HG03025 (cell line): Measurements from ENCODE around the gene SNAP25.

Experiments
- ATAC-seq: cut with Tn5 transposase; IDR thresholded peaks from one replicate; pipeline ENCODE4 v1.9.1; 2021; ENCODE audit warnings: mild to moderate bottlenecking, moderate library complexity; ENCODE audit not compliant: unreplicated experiment, low FRiP score

Gene SNAP25

DNA sequence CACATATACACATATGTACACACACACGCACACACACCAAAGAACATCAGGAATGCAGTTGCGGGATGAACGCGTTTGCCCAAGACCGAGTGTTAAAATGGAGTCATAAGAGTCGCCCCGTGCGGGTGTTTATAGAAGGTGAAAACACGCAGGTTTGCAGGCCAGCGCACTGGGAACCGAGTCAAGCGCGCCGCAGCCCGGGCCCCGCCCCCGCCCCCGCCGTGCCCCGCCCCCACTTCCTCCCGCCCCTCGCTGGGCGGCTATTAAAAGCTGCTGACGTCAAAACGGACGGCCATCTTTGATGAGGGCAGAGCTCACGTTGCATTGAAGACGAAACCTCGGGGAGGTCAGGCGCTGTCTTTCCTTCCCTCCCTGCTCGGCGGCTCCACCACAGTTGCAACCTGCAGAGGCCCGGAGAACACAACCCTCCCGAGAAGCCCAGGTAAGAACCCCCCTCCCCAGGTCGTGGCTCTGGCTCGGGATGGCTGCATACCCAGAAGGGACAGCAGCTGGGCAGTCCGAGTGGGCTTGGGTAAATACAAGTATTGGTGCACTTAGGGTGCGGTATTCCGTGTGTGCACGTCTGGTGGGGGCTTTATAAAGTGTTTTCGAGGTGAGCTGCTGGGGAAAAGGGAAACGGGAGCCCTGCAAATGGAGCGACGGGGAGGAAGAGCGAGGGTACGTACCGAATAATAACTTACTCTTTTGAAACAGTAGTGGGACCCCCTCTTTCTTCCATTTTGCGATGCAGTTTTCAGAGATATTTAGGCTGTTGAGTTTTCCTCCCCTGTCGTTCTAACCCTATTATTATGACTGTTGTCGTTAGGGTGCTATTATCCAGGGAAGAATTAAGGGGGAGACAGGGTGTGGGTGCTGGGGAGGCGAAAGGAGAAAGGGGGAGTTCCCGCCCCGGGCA is at the start of gene SNAP25:
SNAP25 (plus strand) TSS at position 295 of the 916 bp plus-strand sequence. CDS start 56,662 bp downstream, outside the sequence.
- ATAC-seq = no peak

DNA sequence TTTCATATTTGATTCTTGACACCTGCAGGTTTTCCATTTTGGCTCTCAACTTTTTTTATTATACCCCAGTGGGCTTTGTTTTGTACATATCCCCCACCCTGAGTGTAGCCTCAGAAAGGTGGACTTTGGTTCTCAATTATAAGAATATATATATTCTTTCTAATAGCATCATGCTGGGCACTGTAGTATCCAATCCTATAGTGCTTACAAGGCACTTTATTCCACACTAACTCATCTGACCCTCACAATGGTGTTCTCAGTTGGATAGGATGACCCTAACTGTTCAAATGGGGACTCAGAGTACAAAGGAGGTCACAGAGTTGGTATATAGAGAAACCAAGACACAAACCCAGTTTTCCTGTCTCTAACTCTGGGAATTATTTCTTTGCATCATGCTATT is 48.9 kb upstream of the SNAP25 start:
- no peak for ATAC-seq

DNA sequence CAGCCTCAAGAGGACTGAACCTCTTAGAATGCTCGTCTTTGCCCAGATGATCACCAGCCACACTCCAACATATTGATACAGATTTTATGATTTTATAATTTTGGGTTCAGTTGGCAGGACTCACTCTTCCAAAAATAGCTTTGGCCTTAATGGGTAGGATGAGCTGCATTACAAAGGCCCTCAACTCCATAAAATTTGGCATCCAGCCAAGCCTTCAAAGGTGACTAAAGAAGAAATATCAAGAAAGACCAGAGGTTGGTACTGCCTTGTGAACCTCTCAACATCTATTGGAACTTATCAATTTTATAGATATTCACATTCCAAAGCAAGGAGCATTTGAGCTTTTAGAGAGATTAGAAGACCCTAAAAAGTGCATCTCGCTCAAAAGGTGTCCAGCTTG is 48.4 kb upstream of the SNAP25 start:
- no peak for ATAC-seq

DNA sequence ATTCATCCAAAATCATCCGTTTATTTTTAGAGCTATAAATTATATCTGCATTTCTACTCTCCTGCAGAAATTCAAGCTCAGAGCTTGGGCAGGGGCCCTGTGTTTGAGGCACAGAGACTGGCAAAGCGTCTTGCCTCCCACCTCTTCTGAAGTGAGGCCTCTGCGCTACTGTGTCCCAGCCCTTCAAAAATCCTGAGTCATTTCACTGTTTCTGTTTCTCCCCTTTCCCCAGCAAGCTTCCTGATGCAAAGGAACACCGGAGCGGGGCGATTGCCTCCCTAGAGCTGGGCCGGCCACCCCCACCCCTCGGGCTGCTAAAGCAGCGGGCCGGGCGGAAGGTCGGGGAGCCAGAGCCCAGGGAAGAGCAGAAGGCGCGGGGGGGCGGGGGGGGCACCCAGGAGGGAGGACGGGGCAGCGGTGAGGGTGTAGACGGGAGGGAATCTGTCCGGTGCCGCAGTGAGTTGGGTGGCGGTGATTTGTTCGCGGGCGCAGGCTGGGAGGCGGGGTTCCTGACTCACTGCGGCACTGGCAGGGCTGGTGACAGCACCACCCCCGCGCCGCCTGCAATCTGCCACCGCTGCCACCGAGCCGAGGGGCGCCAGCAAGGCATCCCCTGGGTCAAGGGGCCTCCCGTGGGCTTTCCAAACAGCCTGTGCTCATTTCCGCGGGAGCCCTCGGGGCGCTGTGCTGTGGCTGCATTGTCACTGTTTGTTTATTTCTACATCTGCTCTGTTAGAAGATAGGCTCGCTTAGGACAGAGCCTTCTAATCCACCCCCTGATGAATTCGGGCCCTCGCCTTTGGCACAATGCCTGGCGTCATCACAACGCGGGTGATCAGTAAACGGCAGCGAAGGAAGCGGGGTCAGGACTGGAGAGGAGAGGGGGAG is 46.5 kb upstream of the SNAP25 start:
- no peak for ATAC-seq

DNA sequence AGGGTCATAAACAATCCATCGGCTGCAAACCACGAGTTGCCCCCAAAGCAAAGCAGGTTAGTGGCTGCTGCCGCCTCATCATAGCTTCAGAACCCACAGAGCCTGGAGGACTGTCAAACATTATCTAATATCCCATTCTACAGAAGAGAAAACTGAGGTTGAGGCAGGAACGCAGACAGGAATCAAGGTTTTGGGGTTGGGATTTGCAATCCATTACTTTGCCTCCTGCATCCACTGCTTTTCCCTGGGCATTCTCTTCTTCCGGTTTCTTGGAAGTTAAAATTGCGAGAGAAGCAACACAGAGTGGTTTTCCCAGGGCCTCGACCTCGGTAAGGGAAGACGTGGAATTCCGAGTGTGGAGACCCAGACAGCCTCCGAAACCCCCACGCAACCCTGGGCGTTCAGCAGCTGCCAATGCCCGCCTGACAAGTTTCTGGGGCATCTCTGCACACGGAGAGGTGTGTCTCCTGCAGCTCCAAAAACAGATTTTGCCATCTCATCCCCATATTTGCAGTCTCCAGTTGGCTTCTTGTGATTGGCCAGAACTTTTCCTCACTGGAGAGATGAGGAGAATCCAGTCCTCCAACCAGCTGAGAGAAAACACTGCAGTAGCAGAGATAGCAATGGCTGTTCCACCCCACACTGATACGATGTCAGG is 45.5 kb upstream of the SNAP25 start:
- no peak for ATAC-seq

DNA sequence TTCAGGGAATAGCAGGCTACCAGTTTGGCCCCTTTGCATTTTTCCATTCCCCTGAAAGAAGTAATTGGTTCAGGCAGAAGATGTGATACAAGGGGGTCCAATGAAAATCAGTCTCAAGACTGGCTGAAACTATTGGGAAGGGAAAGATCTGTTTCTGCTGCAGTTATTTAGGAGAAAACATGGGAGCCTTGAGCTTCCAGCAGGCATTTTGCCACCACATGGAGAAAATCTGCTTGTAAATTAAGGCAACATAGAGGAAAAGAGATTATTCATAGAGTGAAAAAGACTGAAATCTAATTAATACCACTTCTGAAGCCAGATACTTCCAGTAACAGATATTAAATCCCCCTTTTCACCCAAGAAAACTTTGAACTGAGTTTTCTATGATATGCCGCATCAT is 44.2 kb upstream of the SNAP25 start:
- no peak for ATAC-seq

DNA sequence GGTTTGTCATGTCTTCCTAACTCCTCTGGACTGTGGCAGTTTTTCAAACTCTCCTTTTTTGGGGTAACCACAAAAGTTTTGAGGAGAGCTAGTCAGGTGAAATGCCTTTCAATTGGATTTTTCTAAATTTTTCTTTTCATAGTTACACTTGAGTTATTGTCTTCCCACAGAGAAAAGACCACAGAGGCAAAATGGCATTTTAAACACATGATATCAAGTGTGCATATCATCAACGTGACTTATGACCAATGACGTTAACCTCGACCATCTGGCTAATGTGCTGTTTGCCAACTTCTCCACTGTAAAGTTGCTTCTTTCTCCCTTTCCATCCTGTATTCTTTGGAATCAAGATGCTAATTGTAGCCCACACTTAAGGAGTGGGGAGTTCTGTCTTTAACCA is 41.3 kb upstream of the SNAP25 start:
- ATAC-seq = no peak

DNA sequence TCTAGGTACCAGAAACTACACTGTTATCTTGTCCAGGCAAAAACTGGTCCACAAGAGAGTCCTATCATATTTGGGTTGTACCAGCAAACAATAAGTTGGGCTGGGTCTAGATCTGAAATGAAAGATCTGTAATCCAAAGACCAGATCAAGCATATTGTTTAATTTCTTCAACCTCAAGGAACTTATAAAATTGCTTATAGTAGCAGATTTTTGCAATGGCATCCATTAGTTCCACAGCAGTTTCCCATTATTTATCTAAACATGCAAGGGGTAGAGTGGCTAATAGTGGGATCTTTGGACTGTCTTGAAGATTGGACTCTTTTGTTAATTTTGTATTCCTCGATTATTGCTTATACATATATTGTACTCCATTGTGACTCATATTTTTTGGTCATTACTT is 40.5 kb upstream of the SNAP25 start:
- ATAC-seq = no peak

DNA sequence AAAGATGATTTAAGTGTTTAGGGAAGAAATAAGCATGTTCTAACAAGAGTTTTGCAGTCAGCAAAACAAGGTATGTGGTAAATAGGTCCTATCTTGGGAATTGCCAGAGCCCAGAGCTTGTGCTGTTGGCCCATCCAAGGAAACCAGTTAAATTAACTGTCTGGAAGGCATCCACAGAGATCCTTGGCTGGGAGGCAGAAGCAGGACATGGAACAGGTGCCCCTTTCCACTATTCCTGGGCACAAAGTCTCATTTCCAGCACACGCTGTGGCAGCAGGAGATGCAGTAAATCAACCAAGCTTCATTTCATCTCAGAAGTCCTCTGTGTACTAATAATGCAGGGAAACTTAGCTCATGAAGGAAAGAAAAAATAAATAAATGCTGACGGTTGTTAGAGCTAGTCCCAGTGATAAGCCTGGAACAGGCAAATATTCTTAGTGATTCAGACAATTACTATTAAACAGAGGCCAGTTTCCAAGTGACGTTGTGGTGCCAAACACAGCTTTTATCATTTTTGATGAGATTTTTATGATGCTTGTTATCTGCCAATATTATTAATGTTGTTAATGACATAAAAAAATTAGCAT is 39.8 kb upstream of the SNAP25 start:
- no peak for ATAC-seq

DNA sequence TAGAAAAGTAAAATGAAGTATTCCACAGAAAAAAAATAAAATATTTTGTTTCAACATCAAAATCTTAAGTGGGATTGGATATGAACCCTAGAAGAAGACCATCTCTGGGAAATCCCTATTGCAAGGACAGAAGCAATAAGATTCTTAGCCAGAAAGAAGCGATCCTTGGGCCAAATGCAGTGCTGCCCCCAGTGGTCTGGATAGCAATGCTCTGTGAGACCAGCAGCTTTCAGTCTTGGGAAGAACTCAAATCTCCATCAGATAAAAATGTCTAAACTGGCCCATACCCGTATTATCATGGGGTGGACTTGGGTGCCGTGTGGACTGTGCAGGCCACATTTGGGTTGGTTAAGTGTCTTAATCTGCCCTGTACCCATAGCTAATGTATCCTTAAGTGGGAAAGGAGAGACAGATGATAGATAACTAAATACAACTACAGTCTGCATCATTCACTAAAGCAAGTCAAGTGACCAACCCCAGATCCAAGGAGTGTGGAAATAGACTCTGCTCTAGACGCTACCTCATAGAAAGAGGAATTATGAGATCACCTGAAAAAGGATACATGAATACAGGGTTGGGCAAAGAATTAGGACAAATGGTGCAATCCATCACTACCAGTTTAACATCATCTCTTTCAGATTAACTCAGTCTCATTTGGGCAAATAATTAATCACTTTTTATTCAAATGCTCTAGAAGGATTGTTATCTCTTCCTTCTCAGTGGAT is 38.9 kb upstream of the SNAP25 start:
- no peak for ATAC-seq

DNA sequence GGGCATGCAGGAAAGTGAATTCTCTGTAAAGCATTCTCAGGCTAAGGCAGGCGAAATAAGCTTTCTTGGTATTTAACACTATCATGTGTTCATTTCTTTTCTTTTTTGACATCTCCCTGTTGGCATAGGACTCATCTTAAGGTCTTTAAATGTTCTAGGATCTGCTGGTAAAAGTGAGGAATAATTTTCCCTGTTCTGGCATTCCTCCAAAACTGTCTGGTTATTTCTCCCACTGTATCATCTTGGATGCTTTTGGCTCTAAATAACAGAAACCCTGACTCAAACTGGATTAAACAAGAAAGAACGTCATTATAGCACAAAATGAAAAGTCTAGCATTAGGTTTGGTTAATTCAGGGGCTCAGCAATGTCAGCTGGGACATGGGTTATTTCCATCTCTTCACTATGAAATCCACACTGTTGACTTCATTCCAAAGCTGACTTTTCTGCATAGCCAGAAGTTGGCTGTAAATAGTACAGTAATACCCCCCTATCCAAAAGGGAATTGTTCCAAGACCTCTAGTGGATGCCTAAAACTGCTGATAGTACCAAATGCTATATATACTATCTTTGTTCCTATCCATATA is 37.9 kb upstream of the SNAP25 start:
- ATAC-seq = no peak

DNA sequence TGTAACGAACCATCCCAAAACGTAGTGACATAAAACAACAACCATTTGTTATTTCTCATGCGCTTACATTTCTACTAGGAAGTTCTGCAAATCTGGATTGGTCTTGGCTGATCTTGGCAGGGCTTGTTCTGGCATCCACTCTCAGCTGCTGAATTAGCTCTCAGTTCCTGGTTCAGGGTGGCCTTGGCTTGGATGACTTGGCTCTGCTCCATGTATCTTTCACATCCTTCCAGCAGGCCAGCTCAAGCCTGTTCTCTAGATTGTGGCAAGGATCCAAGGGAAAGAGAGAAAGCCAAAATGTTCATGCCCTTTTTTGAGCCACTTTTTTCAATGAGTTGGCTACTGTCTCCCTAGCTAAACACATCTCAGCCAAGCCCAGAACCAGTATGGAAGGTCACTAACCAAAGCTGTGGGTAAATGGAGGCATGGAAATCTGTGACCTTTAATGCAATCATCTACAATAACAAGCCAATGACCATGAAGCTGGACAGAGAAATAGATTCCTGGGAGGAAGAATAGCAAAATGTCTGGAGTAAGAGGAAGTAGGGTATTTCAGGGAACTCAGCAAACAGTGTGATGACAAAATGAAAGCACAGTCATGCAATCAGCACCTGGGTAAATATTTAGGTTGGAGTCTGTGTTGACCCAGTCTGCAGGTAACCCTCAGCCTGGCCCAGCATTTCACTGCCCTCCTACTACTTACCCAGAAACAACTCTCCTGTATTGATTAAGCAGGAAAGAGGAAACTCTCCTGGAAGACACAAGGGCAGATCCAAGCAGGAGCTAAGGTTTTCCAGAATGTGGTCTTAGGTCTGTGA is 32.7 kb upstream of the SNAP25 start:
- no peak for ATAC-seq

DNA sequence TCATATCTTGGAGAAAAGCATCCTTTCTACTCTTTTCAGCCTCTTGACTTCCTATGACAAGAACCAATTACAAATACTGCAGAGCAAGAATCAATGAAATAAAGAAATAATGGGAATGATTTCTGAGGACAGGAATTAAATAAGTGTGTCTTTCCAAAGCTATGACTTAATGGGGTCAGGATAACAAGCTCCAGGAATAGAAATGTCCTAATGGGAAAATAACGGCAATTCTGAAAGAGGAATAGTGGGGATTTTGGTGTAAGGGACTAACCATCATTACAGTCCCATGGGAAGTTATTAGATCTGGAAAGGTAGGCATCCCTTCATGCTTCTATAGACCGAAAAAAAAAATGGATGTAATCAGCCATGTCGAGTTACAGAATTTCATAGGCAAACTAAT is 28.2 kb upstream of the SNAP25 start:
- no peak for ATAC-seq

DNA sequence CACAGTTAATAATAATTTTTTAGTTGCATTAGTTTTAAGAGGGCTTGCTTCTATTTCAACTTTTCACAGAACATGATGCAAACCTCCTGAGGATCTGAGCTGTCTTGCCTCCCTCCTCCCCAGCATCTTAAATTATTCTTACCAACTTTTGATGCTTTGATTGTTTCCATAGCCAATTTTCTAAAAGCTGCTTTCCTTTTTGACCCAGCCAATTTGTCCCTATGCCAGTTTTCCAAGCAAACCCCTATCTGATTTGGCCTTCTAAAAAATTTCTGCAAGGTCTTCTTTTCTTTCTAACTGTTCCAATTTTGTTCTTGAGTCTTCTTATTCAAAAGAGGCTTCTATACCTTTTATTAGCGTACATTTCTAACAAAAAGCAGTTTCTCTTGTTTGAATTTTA is 26.5 kb upstream of the SNAP25 start:
- ATAC-seq = no peak

DNA sequence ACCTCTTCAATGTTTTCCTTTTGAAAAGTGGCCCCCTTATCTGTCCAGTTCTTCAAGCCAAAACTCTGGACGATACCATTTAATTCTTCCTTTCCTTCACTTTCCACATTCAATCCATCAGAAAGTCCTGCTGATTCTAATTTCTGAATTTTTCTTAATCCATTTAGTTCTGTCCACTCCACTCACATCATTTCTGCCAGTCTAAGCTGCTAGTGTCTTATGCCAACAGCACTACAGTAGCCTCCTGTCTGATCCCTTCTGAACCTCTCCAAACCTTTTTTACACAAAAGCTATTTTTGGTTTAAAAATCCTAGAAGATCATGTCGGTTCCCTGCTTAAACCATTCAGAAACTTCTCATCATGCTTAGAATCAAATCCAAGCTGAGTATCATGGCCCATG is 24.5 kb upstream of the SNAP25 start:
- no peak for ATAC-seq

DNA sequence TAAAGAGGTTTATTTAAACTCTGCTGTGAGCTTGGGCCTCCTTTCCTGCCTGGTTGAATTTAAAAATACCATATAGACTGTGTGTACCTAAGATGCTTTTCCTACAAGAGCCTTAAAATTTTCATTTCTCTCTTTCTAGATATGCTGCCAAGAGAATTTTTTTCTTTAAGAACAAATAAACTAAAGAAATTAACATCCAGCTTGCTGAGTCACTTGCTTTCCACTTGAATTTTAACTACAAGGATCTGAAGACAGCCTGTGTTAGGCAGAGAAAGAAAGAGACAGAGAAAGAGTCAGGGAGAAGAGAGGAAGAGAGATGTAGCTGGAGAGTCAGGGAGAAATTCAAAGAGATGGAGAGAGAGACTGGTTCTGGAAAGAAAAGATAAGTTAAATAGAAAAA is 18.3 kb upstream of the SNAP25 start:
- no peak for ATAC-seq

DNA sequence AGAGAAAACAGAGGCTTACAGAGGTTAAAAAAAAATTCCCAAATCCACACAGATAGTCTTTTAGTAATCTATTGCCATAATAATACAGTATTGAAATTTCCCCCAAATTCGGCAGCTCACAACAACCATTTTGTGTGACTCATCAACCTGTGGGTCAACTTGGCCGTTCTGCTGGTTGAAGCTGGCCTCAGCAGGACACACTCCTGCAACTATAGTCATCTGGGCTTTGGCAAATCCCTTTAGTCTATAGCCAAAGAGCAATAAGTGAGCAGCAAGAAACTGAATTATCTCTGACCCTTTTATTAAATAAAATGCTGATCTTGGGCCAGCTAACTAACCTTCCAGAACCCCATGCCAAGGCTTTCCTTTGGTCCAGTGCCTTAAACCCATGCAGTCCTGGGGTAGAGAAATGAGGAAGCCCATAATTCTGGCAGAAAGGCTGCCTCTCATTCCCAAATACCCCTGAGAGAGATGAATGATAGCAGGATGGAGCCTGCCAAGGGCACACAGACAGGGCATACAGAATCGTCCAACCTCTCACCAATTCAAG is 17.2 kb upstream of the SNAP25 start:
- no peak for ATAC-seq

DNA sequence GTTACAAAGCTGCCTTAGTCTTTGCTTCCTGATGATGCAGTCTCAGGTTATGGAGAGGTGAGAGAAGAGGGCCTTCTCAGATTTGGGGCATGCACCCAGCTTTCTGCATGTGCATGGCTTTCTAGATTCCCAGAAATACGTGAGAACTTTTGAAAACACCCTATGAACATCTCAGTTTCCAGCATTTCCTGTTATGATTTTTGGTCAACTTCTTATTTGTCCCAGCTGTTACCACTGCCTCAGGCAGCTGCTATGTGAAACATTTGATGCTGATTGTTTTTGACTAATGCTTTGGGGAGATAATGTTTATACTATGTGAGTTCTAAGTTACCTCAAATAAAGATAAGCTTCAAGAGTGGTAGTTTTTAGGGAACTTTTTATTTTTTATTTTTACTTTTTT is 9.5 kb upstream of the SNAP25 start:
- ATAC-seq = no peak
